Activated naive CD4-positive, alpha-beta T cell treated with anti-CD3 and anti-CD28 coated beads, Interleukin-2, amount 50 U/mL, for 72 hours (primary cell): ENCODE data around the gene RMND1. TPM values are rescaled to one million over a fixed set of nuclear protein-coding genes. Genes with fewer than 3 reads are reported as not detected.

ENCODE experiments used
- total RNA-seq, 2 donors: library from RNA; stranded (reverse); gene quantifications; one replicate each; pipeline ENCODE4 v1.2.3, GENCODE V29; 2022

RMND1 gene
- total RNA-seq, 2 donors from 2014 or later = 17.8 to 23.4 TPM

Other genes with a start within 250 kb of the RMND1 start
- 1 to 10 TPM in 1 of 2 donors, under 1 TPM in 1; 0.36 to 1.4 TPM for gene AKAP12, start 212.2 kb downstream of the RMND1 start, total RNA-seq
- 10 to 100 TPM; 14.8 to 21.4 TPM for gene ZBTB2, start 60.6 kb downstream of the RMND1 start, total RNA-seq
- gene CCDC170, start 41.9 kb upstream of the RMND1 start, total RNA-seq = not detected